Trophoblast cell (in vitro differentiated cells and primary cell): ENCODE data around the gene WRNIP1.

Experiments used
- DNase-seq, 2 donors: peaks; one replicate each; pipeline ENCODE4 v3.0.0-alpha.2; 2016
- H2AFZ ChIP-seq: 2 replicates; pipeline ENCODE4 v1.6.1; 2013; ENCODE audit warnings: low read length, moderate library complexity, mild to moderate bottlenecking; ENCODE audit not compliant: insufficient read depth, poor library complexity
- H2AK5ac ChIP-seq: 2 replicates; pipeline ENCODE4 v1.6.1; 2013; ENCODE audit warnings: mild to moderate bottlenecking, low read length
- H2BK120ac ChIP-seq: 2 replicates; pipeline ENCODE4 v1.6.1; 2013; ENCODE audit warnings: low read length, mild to moderate bottlenecking, moderate library complexity; ENCODE audit not compliant: insufficient read depth, poor library complexity
- H2BK12ac ChIP-seq: 2 replicates; pipeline ENCODE4 v1.6.1; 2013; ENCODE audit warnings: mild to moderate bottlenecking, low read length, moderate library complexity
- H2BK5ac ChIP-seq: 2 replicates; pipeline ENCODE4 v1.6.1; 2013; ENCODE audit warnings: low read length, low read depth, moderate library complexity, mild to moderate bottlenecking; ENCODE audit not compliant: poor library complexity
- H3K14ac ChIP-seq: 2 replicates; pipeline ENCODE4 v1.6.1; 2013; ENCODE audit warnings: mild to moderate bottlenecking, low read length
- H3K18ac ChIP-seq: 2 replicates; pipeline ENCODE4 v1.6.1; 2013; ENCODE audit warnings: mild to moderate bottlenecking, low read length
- H3K23ac ChIP-seq: 2 replicates; pipeline ENCODE4 v1.6.1; 2013; ENCODE audit warnings: low read length
- H3K27ac ChIP-seq: 2 replicates; pipeline ENCODE4 v1.5.1; 2013; ENCODE audit warnings: low read depth, mild to moderate bottlenecking, inconsistent platforms, low read length, moderate library complexity
- H3K27me3 ChIP-seq: 2 replicates; pipeline ENCODE4 v1.6.1; 2013; ENCODE audit warnings: inconsistent platforms, mild to moderate bottlenecking, low read length, moderate library complexity; ENCODE audit not compliant: insufficient read depth
- H3K36me3 ChIP-seq, 2 experiments: 1 replicate in 1 of 2; 2 replicates in 1 of 2; pipeline ENCODE4 v1.6.1; 2013; ENCODE audit warnings: low read length in 2 of 2, mild to moderate bottlenecking in 2 of 2, moderate library complexity in 1 of 2; ENCODE audit not compliant: insufficient read depth in 2 of 2, control insufficient read depth in 1 of 2
- H3K4ac ChIP-seq: 2 replicates; pipeline ENCODE4 v1.6.1; 2013; ENCODE audit warnings: low read depth, mild to moderate bottlenecking, low read length, moderate library complexity
- H3K4me1 ChIP-seq, 2 experiments: 1 replicate in 1 of 2; 2 replicates in 1 of 2; pipeline ENCODE4 v1.6.1; 2013; ENCODE audit warnings: low read length in 2 of 2, mild to moderate bottlenecking in 2 of 2, moderate library complexity in 1 of 2; ENCODE audit not compliant: insufficient read depth in 2 of 2, control insufficient read depth in 1 of 2
- H3K4me2 ChIP-seq: 2 replicates; pipeline ENCODE4 v1.6.1; 2013; ENCODE audit warnings: inconsistent platforms, mild to moderate bottlenecking, low read length, moderate library complexity
- H3K4me3 ChIP-seq: 2 replicates; pipeline ENCODE4 v1.5.1; 2013; ENCODE audit warnings: mild to moderate bottlenecking, low read depth, low read length, inconsistent platforms
- H3K79me1 ChIP-seq: one replicate; pipeline ENCODE4 v1.6.1; 2013; ENCODE audit warnings: low read length
- H3K79me2 ChIP-seq: 2 replicates; pipeline ENCODE4 v1.6.1; 2013; ENCODE audit warnings: low read length, mild to moderate bottlenecking; ENCODE audit not compliant: control insufficient read depth, insufficient read depth, poor library complexity
- H3K9ac ChIP-seq: 2 replicates; pipeline ENCODE4 v1.6.1; 2013; ENCODE audit warnings: mild to moderate bottlenecking, low read length
- H3K9me3 ChIP-seq: 2 replicates; pipeline ENCODE4 v1.6.1; 2013; ENCODE audit warnings: low read depth, mild to moderate bottlenecking, control low read depth, inconsistent platforms, low read length; ENCODE audit not compliant: insufficient read depth
- H4K12ac ChIP-seq: 2 replicates; pipeline ENCODE4 v1.6.1; 2013; ENCODE audit warnings: low read depth, mild to moderate bottlenecking, low read length, moderate library complexity
- H4K8ac ChIP-seq: 2 replicates; pipeline ENCODE4 v1.6.1; 2013; ENCODE audit warnings: low read depth, mild to moderate bottlenecking, low read length, moderate library complexity
- H4K91ac ChIP-seq: one replicate; pipeline ENCODE4 v1.6.1; 2013; ENCODE audit warnings: low read depth, mild to moderate bottlenecking, low read length, moderate library complexity
- WGBS: extraction: QIAGEN DNeasy Blood & Tissue Kit; methylation state at CpG from one replicate; pipeline ENCODE4 v1.1.7; 2013; ENCODE audit warnings: missing lambda C conversion rate; ENCODE audit not compliant: insufficient read length, insufficient coverage; ENCODE audit errors: extremely low coverage; 5-methylcytosine and 5-hydroxymethylcytosine counted together

The WRNIP1 gene

DNA sequence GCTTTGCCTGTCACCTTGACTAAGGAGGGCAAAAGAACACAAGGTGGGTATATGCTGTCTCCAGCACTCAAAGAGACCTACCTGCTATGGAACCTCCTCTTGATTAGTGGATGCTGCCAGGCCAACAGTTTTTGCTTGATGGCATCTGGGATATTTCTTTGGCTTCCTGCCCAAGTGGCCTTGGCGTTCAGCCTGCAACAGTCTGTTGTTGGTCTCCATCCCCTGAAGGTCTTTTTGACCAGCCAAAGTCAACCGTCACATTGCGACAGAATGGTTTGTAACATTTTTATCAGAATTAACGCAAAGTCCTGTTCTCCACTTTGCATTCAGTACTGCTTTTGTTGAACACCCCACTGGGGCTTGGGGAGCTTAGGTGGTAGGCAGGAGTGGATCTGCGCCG is 39.3 kb downstream of the WRNIP1 start:
- H2BK120ac ChIP-seq = no peak overlapping the region
- no peak overlapping the region for H3K4me3 ChIP-seq
- H4K12ac ChIP-seq = no peak overlapping the region
- no peak overlapping the region for H3K9ac ChIP-seq
- H2AFZ ChIP-seq = no peak overlapping the region
- DNase-seq = no peak
- H3K79me1 ChIP-seq = no peaks in the 10 kb centered on the region
- H4K91ac ChIP-seq = no peak overlapping the region
- no peaks in the 10 kb centered on the region for H3K4me1 ChIP-seq
- H2BK12ac ChIP-seq = no peak overlapping the region
- no peak overlapping the region for H2AK5ac ChIP-seq
- no peaks in the 10 kb centered on the region for H3K79me2 ChIP-seq
- no peaks in the 10 kb centered on the region for H3K36me3 ChIP-seq
- H3K27me3 ChIP-seq = no peaks in the 10 kb centered on the region
- H4K8ac ChIP-seq = no peak overlapping the region
- H3K9me3 ChIP-seq = peaks cover 2% of the 10 kb centered on the region
- no peak overlapping the region for H3K27ac ChIP-seq
- no peak overlapping the region for H3K4ac ChIP-seq
- no peak overlapping the region for H2BK5ac ChIP-seq
- no peak overlapping the region for H3K14ac ChIP-seq
- H3K18ac ChIP-seq = no peak overlapping the region
- WGBS = no CpG with 5 or more reads among the region's 6 CpGs
- no peak overlapping the region for H3K4me2 ChIP-seq
- no peak overlapping the region for H3K23ac ChIP-seq

DNA sequence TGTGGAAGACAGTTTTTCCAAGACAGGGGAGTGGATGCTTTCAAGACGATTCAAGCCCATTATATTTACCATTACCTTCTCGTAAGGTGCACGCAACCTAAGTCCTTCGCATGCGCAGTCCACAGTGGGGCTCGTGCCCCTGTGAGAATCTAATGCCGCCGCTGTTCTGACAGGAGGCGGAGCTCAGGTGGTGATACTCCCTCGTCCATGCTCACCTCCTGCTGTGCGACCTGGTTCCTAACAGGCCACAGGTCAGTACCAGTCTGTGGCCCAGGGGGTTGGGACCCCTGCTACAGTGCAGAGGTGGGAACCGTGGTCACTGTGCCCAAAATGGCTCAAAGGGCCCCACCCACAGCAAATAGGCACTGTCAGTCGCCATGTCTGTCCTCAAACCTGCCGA is 39.8 kb downstream of the WRNIP1 start:
- H3K23ac ChIP-seq = no peak overlapping the region
- H2AFZ ChIP-seq = no peak overlapping the region
- no peak overlapping the region for H2BK120ac ChIP-seq
- no peaks in the 10 kb centered on the region for H3K27me3 ChIP-seq
- no peak overlapping the region for H3K14ac ChIP-seq
- H3K27ac ChIP-seq = no peak overlapping the region
- H3K79me1 ChIP-seq = no peaks in the 10 kb centered on the region
- H4K8ac ChIP-seq = no peak overlapping the region
- no peak overlapping the region for H3K9ac ChIP-seq
- H4K91ac ChIP-seq = no peak overlapping the region
- no peaks in the 10 kb centered on the region for H3K36me3 ChIP-seq
- H3K79me2 ChIP-seq = no peaks in the 10 kb centered on the region
- no peak overlapping the region for H3K18ac ChIP-seq
- WGBS = no CpG with 5 or more reads among the region's 14 CpGs
- no peaks in the 10 kb centered on the region for H3K4me1 ChIP-seq
- DNase-seq = no peak
- H2AK5ac ChIP-seq = no peak overlapping the region
- H2BK5ac ChIP-seq = no peak overlapping the region
- no peak overlapping the region for H4K12ac ChIP-seq
- H2BK12ac ChIP-seq = no peak overlapping the region
- H3K9me3 ChIP-seq = peaks cover 2% of the 10 kb centered on the region
- H3K4me3 ChIP-seq = no peak overlapping the region
- H3K4me2 ChIP-seq = no peak overlapping the region
- H3K4ac ChIP-seq = no peak overlapping the region

DNA sequence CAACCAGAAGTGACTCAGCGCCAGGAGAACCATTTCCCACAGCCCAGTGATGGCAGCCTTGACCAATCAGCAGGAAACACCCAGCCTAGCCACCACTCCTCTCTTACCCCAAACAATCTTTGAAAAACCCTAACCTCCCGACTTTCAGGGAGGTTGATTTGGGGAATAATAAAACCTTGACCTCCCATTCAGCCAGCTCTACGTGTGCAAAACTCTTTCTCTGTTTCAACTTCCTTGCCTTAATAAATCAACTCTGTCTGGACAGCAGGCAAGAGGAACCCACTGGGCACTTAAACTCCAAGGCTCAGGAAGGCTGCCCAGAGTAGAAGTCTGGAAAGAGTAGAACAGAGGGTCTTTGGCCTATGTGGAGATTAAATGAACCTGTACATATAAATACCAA is 41.5 kb downstream of the WRNIP1 start:
- DNase-seq = no peak
- Histone ChIP-seq H3K14ac (no peak overlapping the region), H3K36me3 (no peaks in the 10 kb centered on the region), H2AK5ac (no peak overlapping the region), H3K79me2 (no peaks in the 10 kb centered on the region), H3K18ac (no peak overlapping the region), H3K9ac (no peak overlapping the region), H3K79me1 (no peaks in the 10 kb centered on the region), H4K8ac (no peak overlapping the region), H2BK5ac (no peak overlapping the region), H2BK12ac (no peak overlapping the region), H3K27me3 (no peaks in the 10 kb centered on the region), H3K23ac (no peak overlapping the region), H2AFZ (no peak overlapping the region), H2BK120ac (no peak overlapping the region), H3K4ac (no peak overlapping the region), H4K12ac (no peak overlapping the region), H3K4me2 (no peak overlapping the region), H3K9me3 (peaks cover 2% of the 10 kb centered on the region), H3K27ac (no peak overlapping the region), H3K4me3 (no peak overlapping the region), H4K91ac (no peak overlapping the region), H3K4me1 (no peaks in the 10 kb centered on the region)
- no CpG with 5 or more reads among the region's 3 CpGs for WGBS

DNA sequence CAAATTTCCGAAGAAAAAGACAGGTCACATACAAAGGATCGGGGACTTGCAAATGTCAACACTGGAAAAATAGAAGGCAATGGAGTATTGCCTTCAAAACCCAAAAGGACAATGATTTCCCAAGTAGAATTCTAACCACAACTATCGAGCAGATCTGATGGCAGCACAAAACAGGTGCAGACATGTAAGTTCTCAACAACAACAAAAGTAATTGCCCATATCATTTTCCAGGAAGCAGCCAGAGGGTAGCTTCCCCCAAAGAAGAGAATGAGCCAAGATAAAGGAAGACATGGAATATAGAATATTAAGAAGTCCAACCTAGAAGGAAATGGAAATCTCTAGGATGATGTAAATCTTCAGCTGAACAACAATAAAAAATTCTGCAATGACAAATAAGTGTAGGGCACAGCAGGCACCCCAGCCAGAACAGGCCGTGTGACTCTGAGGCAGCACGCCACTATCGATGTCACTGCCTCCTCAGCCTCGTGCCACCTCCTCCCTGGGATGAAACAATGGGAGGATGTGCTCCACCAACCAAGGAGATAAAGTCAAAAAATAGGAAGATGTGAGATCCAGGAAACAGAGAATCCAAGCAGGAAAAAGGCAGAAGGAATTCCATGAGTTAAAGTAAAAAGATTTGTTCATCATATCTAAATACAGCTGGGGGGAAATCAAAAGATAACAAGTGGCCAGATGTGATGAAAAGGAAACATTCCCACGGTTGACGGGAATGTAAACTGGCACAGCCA is 42.3 kb downstream of the WRNIP1 start:
- Histone ChIP-seq H3K27ac (no peak overlapping the region), H2AFZ (no peak overlapping the region), H3K79me1 (no peaks in the 10 kb centered on the region), H2BK12ac (no peak overlapping the region), H3K27me3 (no peaks in the 10 kb centered on the region), H2BK120ac (no peak overlapping the region), H4K8ac (no peak overlapping the region), H3K9me3 (no peaks in the 10 kb centered on the region), H3K4me3 (no peak overlapping the region), H4K91ac (no peak overlapping the region), H3K18ac (no peak overlapping the region), H2AK5ac (no peak overlapping the region), H3K4me2 (no peak overlapping the region), H3K9ac (no peak overlapping the region), H4K12ac (no peak overlapping the region), H3K4me1 (no peaks in the 10 kb centered on the region), H3K14ac (no peak overlapping the region), H3K79me2 (no peaks in the 10 kb centered on the region), H2BK5ac (no peak overlapping the region), H3K4ac (no peak overlapping the region), H3K36me3 (no peaks in the 10 kb centered on the region), H3K23ac (no peak overlapping the region)
- WGBS = no CpG with 5 or more reads among the region's 9 CpGs
- no peak for DNase-seq
